ENCODE data around the gene THSD7A.

DNA sequence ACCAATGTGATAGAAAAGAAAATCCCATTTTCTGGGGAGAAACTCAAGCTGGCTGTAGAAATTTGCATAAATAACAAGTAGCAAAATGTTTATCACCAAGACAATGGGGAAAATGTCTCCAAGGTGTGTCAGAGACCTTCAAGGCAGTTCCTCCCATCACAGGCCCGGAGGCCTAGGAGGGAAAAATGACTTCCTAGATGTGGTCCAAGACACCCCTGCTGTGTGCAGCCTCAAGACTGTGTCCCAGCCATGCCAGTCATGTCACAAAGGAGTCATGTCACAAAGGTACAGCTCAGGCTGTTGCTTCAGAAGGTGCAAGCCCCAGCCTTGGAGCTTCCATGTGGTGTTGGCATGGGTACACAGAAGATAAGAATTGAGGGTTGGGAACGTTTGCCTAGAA is 33.7 kb upstream of the THSD7A start:
- TF ChIP-seq CTCF (IDR thresholded peaks at IDR 0.05) (no peak), ZFX (IDR thresholded peaks at IDR 0.05; ENCODE audit: borderline replicate concordance) (no peak)

Data from 22Rv1 (cell line).